Renal cortex interstitium (tissue), 11 donors: ENCODE data around the gene TCEA2. TPM values are rescaled to one million over a fixed set of nuclear protein-coding genes. Genes with fewer than 3 reads are reported as not detected.

Source experiments
- DNase-seq, 11 donors: peaks; one replicate each; pipeline ENCODE4 v3.0.0-alpha.2; 2013; ENCODE audit warnings: low read depth in 9 of 11, low spot score in 4 of 11; ENCODE audit errors: extremely low read depth in 1 of 11
- polyA plus RNA-seq, 3 donors: library from polyadenylated mRNA; unstranded; fragments of 120-200 nt; gene quantifications; one replicate each; pipeline ENCODE4 v1.2.1, GENCODE V29; 2013; ENCODE audit not compliant: insufficient read length in 3 of 3

The TCEA2 gene
- polyA plus RNA-seq, 3 donors: 72.5 to 93.9 (median 89.4) TPM

DNA sequence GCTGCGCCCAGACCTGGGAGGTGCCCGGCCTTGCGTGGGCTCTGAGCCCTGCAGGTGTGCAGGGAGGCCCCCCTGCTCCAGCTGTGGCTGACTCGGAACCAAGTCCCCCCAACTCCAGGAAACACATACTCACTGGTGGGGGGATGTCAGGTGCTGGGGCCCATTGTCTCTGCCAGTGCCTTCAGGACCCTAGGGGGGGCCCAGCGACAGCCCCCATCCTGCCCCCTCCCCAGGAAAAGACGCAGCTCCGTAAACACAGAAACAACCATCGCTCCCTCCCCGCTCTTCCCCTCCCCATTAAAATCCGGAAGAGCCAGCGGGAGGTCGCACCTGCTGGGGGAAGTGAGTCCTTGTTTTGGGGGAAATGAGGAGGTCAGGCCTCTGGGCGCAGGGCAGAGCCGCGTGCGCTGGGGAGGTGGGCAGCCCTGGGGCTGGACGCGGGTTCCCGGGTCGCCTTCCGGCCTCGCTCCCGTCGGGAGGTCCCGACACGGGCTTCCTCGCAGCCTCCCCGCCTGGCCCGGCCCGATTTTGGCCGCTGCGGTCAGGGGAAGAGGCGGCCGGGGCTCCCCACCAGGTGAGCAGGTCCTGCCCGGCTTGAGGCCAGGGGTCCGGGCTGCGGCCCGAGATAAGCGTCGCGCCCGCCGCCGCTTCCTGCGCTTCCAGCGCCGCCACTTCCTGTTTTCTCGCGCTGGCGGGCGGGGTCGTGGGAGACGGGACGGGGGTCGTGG lies 20.8 kb upstream of the TCEA2 start:
- no peak for DNase-seq

- DNase-seq: no peak
Measured at GRCh38 chr20:64043768-64044167, 19.2 kb upstream of the TCEA2 start.

DNA sequence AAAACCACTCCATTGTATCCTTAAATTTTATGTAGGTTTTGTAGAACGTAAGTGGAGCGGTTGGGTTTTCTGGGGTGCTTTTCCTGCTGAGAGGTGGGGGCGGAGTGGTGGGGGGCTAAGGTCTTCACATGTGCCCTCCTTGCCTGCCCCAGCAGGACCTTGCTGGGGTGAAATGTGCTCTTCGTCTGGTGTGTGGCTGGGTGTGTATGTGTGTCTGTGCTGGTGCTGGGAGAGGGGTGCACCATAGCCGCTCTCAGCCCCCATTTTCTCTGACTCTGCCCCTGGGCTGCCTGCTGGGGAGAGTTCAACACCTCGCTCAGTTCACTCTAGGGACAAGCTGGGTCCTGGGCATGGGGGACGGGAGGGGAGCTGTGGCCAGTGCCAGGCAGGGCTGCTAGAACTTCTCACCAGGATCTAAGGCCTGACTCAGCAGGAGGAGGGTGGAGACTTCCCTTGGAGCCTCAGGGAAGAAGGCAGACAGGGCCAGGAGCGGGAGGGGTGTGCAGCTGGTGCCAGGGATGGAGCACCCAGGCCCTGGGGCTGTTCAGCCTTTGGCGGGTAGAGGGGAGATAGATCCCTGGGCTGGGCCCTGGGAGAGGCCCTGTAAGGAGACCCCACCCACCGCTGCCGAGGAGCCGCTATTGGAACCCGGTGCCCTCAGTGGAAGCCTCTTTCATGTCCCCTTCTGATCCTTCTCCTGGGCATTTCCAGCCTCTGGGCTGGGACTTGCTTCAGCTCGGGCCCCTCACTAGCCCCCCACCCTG lies 18.3 kb upstream of the TCEA2 start:
- DNase-seq: no peak

GRCh38 chr20:64045346-64046011 lies 17.5 kb upstream of the TCEA2 start:
- no peak for DNase-seq

- DNase-seq: no peak
Measured at GRCh38 chr20:64047046-64047389, 16.0 kb upstream of the TCEA2 start.

GRCh38 chr20:64047968-64048401 lies 15.0 kb upstream of the TCEA2 start:
- no peak for DNase-seq

GRCh38 chr20:64048402-64049044 lies 14.5 kb upstream of the TCEA2 start:
- no peak for DNase-seq

- DNase-seq: no peak
Measured at GRCh38 chr20:64049060-64049877, 13.7 kb upstream of the TCEA2 start, which contains the start of gene SOX18. Gene SOX18, minus strand, starts transcription at chr20:64049639. Its CDS starts 123 bp downstream, at chr20:64049516.

DNA sequence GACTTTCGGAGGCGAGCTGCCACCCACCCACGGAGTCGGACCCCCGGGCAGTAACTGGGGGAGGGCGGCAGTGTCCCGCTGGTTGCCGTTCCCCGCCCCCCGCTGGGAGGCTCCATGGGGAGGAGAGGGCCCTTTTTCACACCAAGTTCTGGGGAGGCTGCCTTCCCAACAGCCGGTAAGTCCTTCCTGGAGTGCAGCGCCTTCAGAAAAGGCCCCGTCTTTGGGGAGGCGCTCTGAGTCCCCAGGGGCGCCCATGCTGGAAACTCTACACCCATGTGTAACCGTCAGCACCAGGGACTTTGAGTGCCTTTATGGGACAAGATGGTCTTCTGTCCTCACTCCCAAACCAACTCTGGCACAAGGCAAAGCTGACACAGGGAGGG lies 13.1 kb upstream of the TCEA2 start:
- no peak for DNase-seq

DNA sequence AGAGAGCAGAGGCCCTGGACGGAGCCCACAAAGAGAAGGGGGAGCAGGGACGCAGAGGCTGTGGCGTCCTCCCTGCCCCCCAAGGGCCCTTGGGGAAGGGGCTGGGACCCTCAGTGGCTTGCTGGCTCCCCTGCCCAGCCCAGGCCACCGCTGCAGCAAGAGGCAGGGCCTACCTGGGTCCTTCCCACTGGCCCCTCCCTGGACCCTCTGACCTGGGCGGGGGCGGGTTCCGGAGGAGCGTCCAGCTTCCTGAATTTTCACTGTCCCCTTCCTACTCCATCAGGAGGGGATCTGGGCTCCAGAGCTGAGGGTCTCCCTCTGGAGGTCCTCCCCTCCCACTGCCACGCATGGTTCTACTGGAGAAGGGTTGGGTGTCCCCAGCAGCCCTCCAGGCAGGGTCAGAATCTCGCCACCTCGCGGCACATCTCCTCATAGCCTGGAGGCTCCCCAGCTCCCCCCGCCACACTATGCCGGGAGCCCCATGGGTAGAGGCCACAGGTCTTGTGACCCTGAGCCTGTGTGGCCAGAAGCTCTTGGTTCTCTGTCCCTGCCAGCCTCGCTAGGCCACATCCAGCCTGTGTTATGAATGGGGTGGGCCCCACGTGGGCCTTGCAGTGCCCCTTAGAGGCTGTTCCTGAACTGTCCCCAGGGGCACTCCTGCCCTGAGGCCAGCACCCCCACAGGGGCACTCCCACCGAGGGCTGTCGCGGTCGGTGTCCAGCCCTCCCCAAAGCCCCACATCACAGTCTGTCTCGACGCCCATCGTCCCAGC lies 12.6 kb upstream of the TCEA2 start:
- DNase-seq: no peak

DNA sequence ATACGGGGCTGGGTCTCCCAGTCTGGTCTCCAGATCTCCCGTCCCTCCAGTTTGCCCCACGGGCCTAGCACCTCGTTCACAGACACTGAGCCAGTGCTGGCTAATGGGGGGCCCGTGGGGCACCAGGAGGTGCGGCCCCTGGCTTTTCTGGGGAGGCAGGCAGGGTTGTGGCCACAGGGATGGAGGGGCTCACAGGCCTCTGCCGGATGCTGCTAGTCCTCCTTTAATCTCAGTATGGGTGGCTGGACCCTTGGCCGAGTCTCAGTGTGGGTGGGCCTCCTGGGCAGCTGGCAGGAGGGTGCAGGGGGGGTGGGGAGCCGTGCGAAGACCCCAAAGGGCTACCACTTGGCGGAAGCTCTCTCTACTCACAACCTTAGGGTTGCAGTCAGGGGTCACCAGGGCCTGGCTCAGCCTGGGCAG lies 12.0 kb upstream of the TCEA2 start:
- no peak for DNase-seq

DNA sequence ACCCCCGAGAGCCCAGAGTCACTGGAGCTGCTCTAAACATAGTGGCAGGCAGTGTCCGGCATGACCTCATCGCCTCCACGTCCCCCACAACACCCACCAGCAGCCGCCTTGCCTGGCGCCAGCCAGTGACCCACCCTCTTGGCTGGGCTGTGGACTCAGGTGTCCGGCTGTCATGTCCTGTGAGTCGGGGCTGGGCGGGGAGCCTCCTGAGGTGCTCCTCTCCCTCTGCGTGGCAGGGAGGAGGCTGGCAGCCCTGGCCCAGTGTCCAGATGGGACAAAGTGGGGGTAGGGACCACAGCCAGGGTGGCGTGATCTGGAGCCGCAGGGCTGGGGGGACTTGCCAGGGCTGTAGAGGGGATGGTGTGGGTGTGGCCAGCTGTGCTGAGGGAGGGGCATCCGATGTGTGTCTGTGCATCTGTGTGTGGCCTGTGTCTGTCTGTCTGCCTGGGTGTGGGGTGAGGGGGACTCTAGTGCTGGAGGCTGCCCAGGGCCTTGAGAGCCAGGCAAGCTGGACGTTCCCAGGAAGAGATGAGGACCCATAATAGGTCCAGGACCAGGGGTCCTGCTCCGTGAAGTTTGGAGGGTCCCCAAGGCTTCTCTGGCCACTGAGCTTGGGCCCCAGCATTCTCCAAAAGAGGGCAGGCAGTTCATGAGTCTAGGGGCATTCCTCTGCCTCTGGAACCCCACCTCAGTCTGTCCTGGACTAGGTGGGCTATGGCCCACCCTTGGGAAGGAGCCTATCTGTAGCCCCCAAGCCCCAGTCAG lies 11.3 kb upstream of the TCEA2 start:
- DNase-seq: no peak

GRCh38 chr20:64052326-64052722 lies 10.7 kb upstream of the TCEA2 start:
- no peak for DNase-seq

GRCh38 chr20:64052987-64053840 lies 9.8 kb upstream of the TCEA2 start:
- DNase-seq: no peak

- no peak for DNase-seq
Measured at GRCh38 chr20:64053841-64054661, 8.9 kb upstream of the TCEA2 start.
